Peyer's patch (tissue), 4 donors: Measurements from ENCODE around the gene MAGED1.

Experiments used
- POLR2A ChIP-seq, 2 donors: fragments of 450-650 bp; IDR thresholded peaks; one replicate each; pipeline ENCODE4 v1.5.1; 2017; ENCODE audit warnings: antibody characterized with exemption in 2 of 2, mild to moderate bottlenecking in 2 of 2, moderate library complexity in 2 of 2
- TF ChIP-seq, protein P1 (sequence below), 6 experiments: fragments of 450-650 bp in 4 of 6; fragments of 200-600 bp in 2 of 6; sonication (generic) in 1 of 6; IDR thresholded peaks; one replicate each; pipeline ENCODE4 v1.5.1; 2017 to 2019; ENCODE audit warnings: antibody characterized with exemption in 6 of 6, mild to moderate bottlenecking in 3 of 6, moderate library complexity in 1 of 6

DNA sequence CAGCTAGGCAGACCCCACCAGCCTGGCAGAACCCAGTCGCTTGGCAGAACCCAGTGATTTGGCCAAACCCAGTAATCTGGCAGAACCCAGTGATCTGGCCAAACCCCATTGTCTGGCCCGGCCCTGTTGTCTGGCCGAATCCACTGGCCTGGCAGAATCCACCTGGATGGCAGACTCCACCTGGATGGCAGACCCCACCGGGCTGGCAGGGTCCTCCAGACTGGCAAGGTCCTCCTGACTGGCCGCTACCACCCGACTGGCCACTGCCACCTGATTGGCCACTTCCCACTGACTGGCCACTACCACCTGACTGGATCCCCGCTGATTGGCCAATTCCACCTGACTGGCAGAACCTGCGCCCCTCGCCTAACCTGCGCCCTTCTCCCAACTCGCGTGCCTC is 3.2 kb downstream of the MAGED1 start:
- TF ChIP-seq, protein P1, sequence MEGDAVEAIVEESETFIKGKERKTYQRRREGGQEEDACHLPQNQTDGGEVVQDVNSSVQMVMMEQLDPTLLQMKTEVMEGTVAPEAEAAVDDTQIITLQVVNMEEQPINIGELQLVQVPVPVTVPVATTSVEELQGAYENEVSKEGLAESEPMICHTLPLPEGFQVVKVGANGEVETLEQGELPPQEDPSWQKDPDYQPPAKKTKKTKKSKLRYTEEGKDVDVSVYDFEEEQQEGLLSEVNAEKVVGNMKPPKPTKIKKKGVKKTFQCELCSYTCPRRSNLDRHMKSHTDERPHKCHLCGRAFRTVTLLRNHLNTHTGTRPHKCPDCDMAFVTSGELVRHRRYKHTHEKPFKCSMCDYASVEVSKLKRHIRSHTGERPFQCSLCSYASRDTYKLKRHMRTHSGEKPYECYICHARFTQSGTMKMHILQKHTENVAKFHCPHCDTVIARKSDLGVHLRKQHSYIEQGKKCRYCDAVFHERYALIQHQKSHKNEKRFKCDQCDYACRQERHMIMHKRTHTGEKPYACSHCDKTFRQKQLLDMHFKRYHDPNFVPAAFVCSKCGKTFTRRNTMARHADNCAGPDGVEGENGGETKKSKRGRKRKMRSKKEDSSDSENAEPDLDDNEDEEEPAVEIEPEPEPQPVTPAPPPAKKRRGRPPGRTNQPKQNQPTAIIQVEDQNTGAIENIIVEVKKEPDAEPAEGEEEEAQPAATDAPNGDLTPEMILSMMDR (IDR thresholded peaks at IDR 0.05), result no peak
- no peak for TF ChIP-seq POLR2A (IDR thresholded peaks at IDR 0.05)
